ENCODE data around the gene UPF1.

- no peak for TF ChIP-seq CTCF (conservative IDR thresholded peaks at IDR 0.05)
- no peak for TF ChIP-seq ZFX (IDR thresholded peaks at IDR 0.05)
Observed at GRCh38 chr19:18908917-18909619, 77.3 kb downstream of the UPF1 start.
